Tibial nerve (tissue), 3 donors: ENCODE measurements around the gene NAGLU.

Source experiments
- CTCF ChIP-seq, 5 experiments: fragments of 200-600 bp in 3 of 5; fragments of 450-650 bp in 2 of 5; sonication (generic) in 3 of 5; IDR thresholded peaks; one replicate each; pipeline ENCODE4 v1.5.1; 2016 to 2019; ENCODE audit warnings: antibody characterized with exemption in 5 of 5, mild to moderate bottlenecking in 3 of 5, moderate library complexity in 2 of 5
- POLR2A ChIP-seq, 2 donors: fragments of 450-650 bp; IDR thresholded peaks; one replicate each; pipeline ENCODE4 v1.6.1; 2017; ENCODE audit warnings: antibody characterized with exemption in 2 of 2, mild to moderate bottlenecking in 2 of 2, moderate library complexity in 2 of 2

GRCh38 chr17:42529061-42529460, 7.0 kb upstream of the NAGLU start:
- no peak for TF ChIP-seq CTCF (IDR thresholded peaks at IDR 0.05)
- TF ChIP-seq POLR2A (IDR thresholded peaks at IDR 0.05): no peak
